ENCODE results near the gene AIFM2. TPM values are rescaled to one million over a fixed set of nuclear protein-coding genes. Genes with fewer than 3 reads are reported as not detected.

AIFM2 gene
- total and polyA plus RNA-seq, 4 donors: 5.0 to 20.3 (median 9.7) TPM

GRCh38 chr10:70163448-70163847 lies 30.8 kb upstream of the AIFM2 start:
- WGBS: 97% methylated on average over 4 of the region's 4 CpGs

GRCh38 chr10:70162892-70163201 lies 30.2 kb upstream of the AIFM2 start:
- Histone ChIP-seq H3K4me3 (ENCODE audit: low read depth in 1 of 3, low read length in 3 of 3) (no peak overlapping the region), H3K9ac (ENCODE audit: low read depth in 1 of 2, low read length in 2 of 2) (no peak overlapping the region), H3K27me3 (ENCODE audit: control insufficient read depth in 4 of 4, insufficient read depth in 4 of 4, low read length in 3 of 4) (no peaks in the 10 kb centered on the region), H3K36me3 (ENCODE audit: control insufficient read depth in 4 of 4, insufficient read depth in 3 of 4, low read depth in 1 of 4, low read length in 3 of 4) (peaks cover 3 to 24% (median 9%) of the 10 kb centered on the region in 4 donors), H3K9me3 (ENCODE audit: control insufficient read depth in 4 of 4, low read length in 3 of 4) (no peaks in the 10 kb centered on the region), H3K4me1 (ENCODE audit: control insufficient read depth in 4 of 4, insufficient read depth in 4 of 4, low read length in 3 of 4) (peaks cover 1 to 12% (median 3%) of the 10 kb centered on the region in 4 donors), H3K27ac (ENCODE audit: low read depth in 1 of 2, low read length in 2 of 2) (no peak overlapping the region)
- DNase-seq (ENCODE audit: low spot score): no peak
- WGBS: 49% methylated on average over 1 of the region's 1 CpG
- TF ChIP-seq RXRA (IDR thresholded peaks at IDR 0.05) (no peak), HNF4G (IDR thresholded peaks at IDR 0.05) (no peak), GABPA (IDR thresholded peaks at IDR 0.05 in 1 of 2, conservative IDR thresholded peaks at IDR 0.05 in 1 of 2) (no peak), REST (IDR thresholded peaks at IDR 0.05) (no peak), RAD21 (IDR thresholded peaks at IDR 0.05) (no peak), SP1 (IDR thresholded peaks at IDR 0.05) (no peak), FOXA2 (IDR thresholded peaks at IDR 0.05) (no peak), MAX (IDR thresholded peaks at IDR 0.05) (no peak), HNF4A (conservative IDR thresholded peaks at IDR 0.05) (no peak), TAF1 (conservative IDR thresholded peaks at IDR 0.05) (no peak), FOXA1 (IDR thresholded peaks at IDR 0.05) (no peak), YY1 (IDR thresholded peaks at IDR 0.05) (no peak), EGR1 (IDR thresholded peaks at IDR 0.05; ENCODE audit: low read depth in 2 of 2) (no peak), ZBTB33 (IDR thresholded peaks at IDR 0.05) (no peak), NR2F2 (IDR thresholded peaks at IDR 0.05) (no peak), CTCF (IDR thresholded peaks at IDR 0.05; ENCODE audit: low read depth, low read length, missing input control) (no peak), JUND (IDR thresholded peaks at IDR 0.05) (no peak)

More at GRCh38 chr10:70163448-70163847, 30.8 kb upstream of the AIFM2 start:
- no peak overlapping the region for H3K9ac ChIP-seq (ENCODE audit: low read depth in 1 of 2, low read length in 2 of 2)
- no peaks in the 10 kb centered on the region for H3K9me3 ChIP-seq (ENCODE audit: control insufficient read depth in 4 of 4, low read length in 3 of 4)
- TF ChIP-seq NR2F2 (IDR thresholded peaks at IDR 0.05) (no peak), FOXA1 (IDR thresholded peaks at IDR 0.05) (no peak), TAF1 (conservative IDR thresholded peaks at IDR 0.05) (no peak), SP1 (IDR thresholded peaks at IDR 0.05) (no peak), JUND (IDR thresholded peaks at IDR 0.05) (no peak), FOXA2 (IDR thresholded peaks at IDR 0.05) (no peak), EGR1 (IDR thresholded peaks at IDR 0.05; ENCODE audit: low read depth in 2 of 2) (no peak)
- H3K36me3 ChIP-seq (ENCODE audit: control insufficient read depth in 4 of 4, insufficient read depth in 3 of 4, low read depth in 1 of 4, low read length in 3 of 4): peaks cover 2 to 19% (median 8%) of the 10 kb centered on the region in 4 donors
- H3K27ac ChIP-seq (ENCODE audit: low read depth in 1 of 2, low read length in 2 of 2): no peak overlapping the region
- no peak overlapping the region for H3K4me3 ChIP-seq (ENCODE audit: low read depth in 1 of 3, low read length in 3 of 3)
- no peaks in the 10 kb centered on the region for H3K27me3 ChIP-seq (ENCODE audit: control insufficient read depth in 4 of 4, insufficient read depth in 4 of 4, low read length in 3 of 4)
- DNase-seq (ENCODE audit: low spot score): no peak
- peaks cover 3 to 17% (median 4%) of the 10 kb centered on the region in 4 donors for H3K4me1 ChIP-seq (ENCODE audit: control insufficient read depth in 4 of 4, insufficient read depth in 4 of 4, low read length in 3 of 4)

Measured in liver (tissue), 9 donors.